ENCODE measurements around the gene AXIN1. TPM values are rescaled to one million over a fixed set of nuclear protein-coding genes. Genes with fewer than 3 reads are reported as not detected.
A peak's percentile ranks its signal among the peaks of the same experiment; 100 is the strongest.
"Not testable (repeated sequence)": the region's sequence is repeated elsewhere in the genome, so short reads cannot be mapped to it uniquely, and the experiment has no call there.

AXIN1 gene
- total RNA-seq, 1 donor from 2014 or later = 13.5 TPM

- DNase-seq (ENCODE audit: low spot score) = no peak
- intact Hi-C loops (cut with DNase I) = no loop called here
Observed at GRCh38 chr16:371515-372301, 19.2 kb upstream of the AXIN1 start.

GRCh38 chr16:370979-371514 is 18.5 kb upstream of the AXIN1 start:
- no peak for DNase-seq (ENCODE audit: low spot score)
- intact Hi-C loops (cut with DNase I) = no loop called here

- DNase-seq (ENCODE audit: low spot score) = peak; percentile 96
- intact Hi-C loops (cut with DNase I) = no loop called here
Observed at GRCh38 chr16:370443-370842, 17.9 kb upstream of the AXIN1 start, which contains the start of gene MRPL28. TSS of gene MRPL28 (minus strand) at chr16:370538. CDS start at chr16:370218, 320 bp downstream.

- intact Hi-C loops (cut with DNase I) = no loop called here
- DNase-seq (ENCODE audit: low spot score) = no peak
Observed at GRCh38 chr16:369866-370436, 17.4 kb upstream of the AXIN1 start.

- DNase-seq (ENCODE audit: low spot score) = no peak
- intact Hi-C loops (cut with DNase I) = no loop called here
Observed at GRCh38 chr16:369275-369865, 16.8 kb upstream of the AXIN1 start.

- intact Hi-C loops (cut with DNase I) = no loop called here
- no peak for DNase-seq (ENCODE audit: low spot score)
Observed at GRCh38 chr16:368388-369158, 16.1 kb upstream of the AXIN1 start.

- intact Hi-C loops (cut with DNase I) = no loop called here
- no peak for DNase-seq (ENCODE audit: low spot score)
Observed at GRCh38 chr16:367333-367903, 14.9 kb upstream of the AXIN1 start.

- intact Hi-C loops (cut with DNase I) = no loop called here
- DNase-seq (ENCODE audit: low spot score) = no peak
Observed at GRCh38 chr16:366476-366875, 14.0 kb upstream of the AXIN1 start.

GRCh38 chr16:364595-365491 is 12.3 kb upstream of the AXIN1 start:
- intact Hi-C loops (cut with DNase I) = no loop called here
- no peak for DNase-seq (ENCODE audit: low spot score)

- DNase-seq (ENCODE audit: low spot score) = no peak
Observed at GRCh38 chr16:363766-364490, 11.4 kb upstream of the AXIN1 start.

GRCh38 chr16:363110-363765 is 10.7 kb upstream of the AXIN1 start:
- intact Hi-C loops (cut with DNase I) = no loop called here
- DNase-seq (ENCODE audit: low spot score) = no peak

More at GRCh38 chr16:363766-364490, 11.4 kb upstream of the AXIN1 start:
- intact Hi-C loops (cut with DNase I) = no loop called here

- not testable (repeated sequence) for DNase-seq (ENCODE audit: low spot score)
- intact Hi-C loops (cut with DNase I) = loop anchor here (1.0 kb wide), 1 partner anchor 255 kb away; no protein-coding TSS in a partner anchor
Observed at GRCh38 chr16:362702-362999, 10.1 kb upstream of the AXIN1 start.

GRCh38 chr16:361872-362701 is 9.6 kb upstream of the AXIN1 start:
- intact Hi-C loops (cut with DNase I) = loop anchor here (1.0 kb wide), 1 partner anchor 255 kb away; no protein-coding TSS in a partner anchor
- DNase-seq (ENCODE audit: low spot score) = peak; percentile 90

- intact Hi-C loops (cut with DNase I) = no loop called here
- DNase-seq (ENCODE audit: low spot score) = no peak
Observed at GRCh38 chr16:361341-361871, 8.9 kb upstream of the AXIN1 start.

- intact Hi-C loops (cut with DNase I) = no loop called here
- no peak for DNase-seq (ENCODE audit: low spot score)
Observed at GRCh38 chr16:360698-361336, 8.3 kb upstream of the AXIN1 start.

Data from cardiac septum (tissue), 1 donor.